ENCODE results near the gene NEGR1.

DNA sequence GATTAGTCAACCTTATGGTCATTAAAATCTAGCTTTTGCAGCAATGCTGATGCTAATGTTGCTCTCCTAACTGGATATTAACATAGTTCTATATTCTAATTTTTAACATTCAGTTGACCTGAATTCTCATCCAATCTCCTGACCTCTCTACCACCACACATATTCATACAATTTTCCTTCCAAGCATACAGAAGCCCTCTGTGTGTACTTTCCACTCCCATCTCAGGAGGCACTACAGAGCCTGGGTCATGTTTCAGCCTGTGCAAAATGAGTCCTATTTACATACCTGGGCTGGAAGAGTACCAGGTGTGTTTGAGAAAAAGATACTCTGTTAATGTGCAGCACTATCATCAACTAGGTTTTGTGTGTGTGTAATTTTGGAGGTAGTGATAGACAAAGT is 486.3 kb downstream of the NEGR1 start:
- TF ChIP-seq MTA3 (IDR thresholded peaks at IDR 0.05; ENCODE audit: borderline replicate concordance) (no peak), REST (IDR thresholded peaks at IDR 0.05; ENCODE audit: borderline replicate concordance) (no peak), REST (CRISPR knock-in tag; IDR thresholded peaks at IDR 0.05; ENCODE audit: low read depth) (no peak), ZNF197 (CRISPR knock-in tag; IDR thresholded peaks at IDR 0.05; ENCODE audit: low read depth) (no peak), POLR2AphosphoS2 (IDR thresholded peaks at IDR 0.05; ENCODE audit: low read length) (no peak), POLR2A (conservative IDR thresholded peaks at IDR 0.05) (no peak), ATF6 (CRISPR knock-in tag; IDR thresholded peaks at IDR 0.05) (no peak), JUND (IDR thresholded peaks at IDR 0.05; ENCODE audit: borderline replicate concordance, low read depth, low read length) (no peak), JUND (tag; IDR thresholded peaks at IDR 0.05; ENCODE audit: borderline replicate concordance, low read depth, low read length) (no peak), RAD21 (CRISPR knock-in tag; conservative IDR thresholded peaks at IDR 0.05 in 1 of 2, IDR thresholded peaks at IDR 0.05 in 1 of 2) (no peak), PKNOX1 (IDR thresholded peaks at IDR 0.05) (no peak)
- TF ChIP-seq, protein P1, sequence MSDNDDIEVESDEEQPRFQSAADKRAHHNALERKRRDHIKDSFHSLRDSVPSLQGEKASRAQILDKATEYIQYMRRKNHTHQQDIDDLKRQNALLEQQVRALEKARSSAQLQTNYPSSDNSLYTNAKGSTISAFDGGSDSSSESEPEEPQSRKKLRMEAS (CRISPR knock-in tag; IDR thresholded peaks at IDR 0.05): no peak
- TF ChIP-seq, protein P2, sequence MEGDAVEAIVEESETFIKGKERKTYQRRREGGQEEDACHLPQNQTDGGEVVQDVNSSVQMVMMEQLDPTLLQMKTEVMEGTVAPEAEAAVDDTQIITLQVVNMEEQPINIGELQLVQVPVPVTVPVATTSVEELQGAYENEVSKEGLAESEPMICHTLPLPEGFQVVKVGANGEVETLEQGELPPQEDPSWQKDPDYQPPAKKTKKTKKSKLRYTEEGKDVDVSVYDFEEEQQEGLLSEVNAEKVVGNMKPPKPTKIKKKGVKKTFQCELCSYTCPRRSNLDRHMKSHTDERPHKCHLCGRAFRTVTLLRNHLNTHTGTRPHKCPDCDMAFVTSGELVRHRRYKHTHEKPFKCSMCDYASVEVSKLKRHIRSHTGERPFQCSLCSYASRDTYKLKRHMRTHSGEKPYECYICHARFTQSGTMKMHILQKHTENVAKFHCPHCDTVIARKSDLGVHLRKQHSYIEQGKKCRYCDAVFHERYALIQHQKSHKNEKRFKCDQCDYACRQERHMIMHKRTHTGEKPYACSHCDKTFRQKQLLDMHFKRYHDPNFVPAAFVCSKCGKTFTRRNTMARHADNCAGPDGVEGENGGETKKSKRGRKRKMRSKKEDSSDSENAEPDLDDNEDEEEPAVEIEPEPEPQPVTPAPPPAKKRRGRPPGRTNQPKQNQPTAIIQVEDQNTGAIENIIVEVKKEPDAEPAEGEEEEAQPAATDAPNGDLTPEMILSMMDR (IDR thresholded peaks at IDR 0.05 in 2 of 3, conservative IDR thresholded peaks at IDR 0.05 in 1 of 3; ENCODE audit: insufficient read depth in 2 of 3, low read depth in 1 of 3, low read length in 3 of 3): no peak
- TF ChIP-seq, protein P3, sequence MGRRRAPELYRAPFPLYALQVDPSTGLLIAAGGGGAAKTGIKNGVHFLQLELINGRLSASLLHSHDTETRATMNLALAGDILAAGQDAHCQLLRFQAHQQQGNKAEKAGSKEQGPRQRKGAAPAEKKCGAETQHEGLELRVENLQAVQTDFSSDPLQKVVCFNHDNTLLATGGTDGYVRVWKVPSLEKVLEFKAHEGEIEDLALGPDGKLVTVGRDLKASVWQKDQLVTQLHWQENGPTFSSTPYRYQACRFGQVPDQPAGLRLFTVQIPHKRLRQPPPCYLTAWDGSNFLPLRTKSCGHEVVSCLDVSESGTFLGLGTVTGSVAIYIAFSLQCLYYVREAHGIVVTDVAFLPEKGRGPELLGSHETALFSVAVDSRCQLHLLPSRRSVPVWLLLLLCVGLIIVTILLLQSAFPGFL (CRISPR knock-in tag; IDR thresholded peaks at IDR 0.05): no peak
